Measurements from ENCODE around the gene ZNF319. TPM values are rescaled to one million over a fixed set of nuclear protein-coding genes. Genes with fewer than 3 reads are reported as not detected.

ZNF319 gene
- total RNA-seq, 2 experiments from 2014 or later: 19.8 to 20.8 TPM

DNA sequence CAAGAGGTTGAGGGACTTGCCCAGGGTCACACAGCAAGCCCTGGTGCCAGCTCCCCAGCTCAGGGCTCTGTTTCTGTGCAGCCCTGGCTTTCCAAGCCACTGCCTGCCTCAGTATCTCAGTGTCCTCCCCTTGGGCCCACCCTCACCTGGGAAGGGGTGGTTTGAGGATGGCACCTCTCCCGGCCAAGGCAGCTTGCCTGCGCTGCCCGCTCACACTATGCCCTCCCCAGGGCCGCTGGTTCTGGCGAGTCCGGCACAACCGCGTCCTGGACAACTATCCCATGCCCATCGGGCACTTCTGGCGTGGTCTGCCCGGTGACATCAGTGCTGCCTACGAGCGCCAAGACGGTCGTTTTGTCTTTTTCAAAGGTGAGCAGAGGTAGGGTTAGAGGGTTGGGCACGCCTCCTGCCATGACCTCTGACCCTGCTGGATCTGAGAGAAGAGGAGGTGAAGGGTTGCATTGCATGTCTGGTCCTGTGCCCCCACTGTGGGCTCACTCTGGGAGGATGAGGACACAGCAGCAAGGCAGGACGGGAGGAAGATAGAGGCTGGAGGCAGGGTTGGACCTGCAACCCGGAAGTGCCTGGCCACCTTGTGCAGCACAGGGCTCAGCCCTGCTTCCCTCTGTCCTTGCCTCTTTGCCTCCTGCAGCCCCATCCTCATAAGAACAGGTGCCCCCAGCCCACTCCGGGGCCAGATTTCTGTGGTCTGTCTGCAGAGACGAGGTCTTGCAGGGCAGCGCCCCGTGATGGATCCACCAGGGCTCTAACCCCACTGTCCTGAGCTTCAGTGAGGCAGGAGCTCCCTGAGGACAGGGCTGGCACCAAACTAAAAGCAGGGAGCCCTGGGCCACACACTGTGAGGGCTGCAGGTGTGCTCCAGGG lies 41.8 kb upstream of the ZNF319 start:
- no peak for DNase-seq
- ChIA-PET CTCF (no interaction called here), POLR2A (no interaction called here)
- no peak overlapping the region for H3K27ac Mint-ChIP-seq
- H3K36me3 Mint-ChIP-seq (ENCODE audit: low read depth): no peaks in the 10 kb centered on the region
- H3K4me3 Mint-ChIP-seq: no peak overlapping the region
- no peaks in the 10 kb centered on the region for H3K4me1 Mint-ChIP-seq
- no peaks in the 10 kb centered on the region for H3K9me3 Mint-ChIP-seq
- H3K27me3 Mint-ChIP-seq: no peaks in the 10 kb centered on the region

- no peaks in the 10 kb centered on the region for H3K9me3 Mint-ChIP-seq
- H3K36me3 Mint-ChIP-seq (ENCODE audit: low read depth): no peaks in the 10 kb centered on the region
- CTCF ChIA-PET: no interaction called here
- H3K27ac Mint-ChIP-seq: no peak overlapping the region
- no peak for DNase-seq
- no peak overlapping the region for H3K4me3 Mint-ChIP-seq
- H3K4me1 Mint-ChIP-seq: no peaks in the 10 kb centered on the region
- no peaks in the 10 kb centered on the region for H3K27me3 Mint-ChIP-seq
- POLR2A ChIA-PET: no interaction called here
Observed at GRCh38 chr16:58041628-58041955, 41.1 kb upstream of the ZNF319 start.

GRCh38 chr16:58040945-58041627 lies 40.6 kb upstream of the ZNF319 start:
- no peak overlapping the region for H3K4me3 Mint-ChIP-seq
- H3K36me3 Mint-ChIP-seq (ENCODE audit: low read depth): no peaks in the 10 kb centered on the region
- H3K4me1 Mint-ChIP-seq: no peaks in the 10 kb centered on the region
- POLR2A ChIA-PET: no interaction called here
- no peaks in the 10 kb centered on the region for H3K9me3 Mint-ChIP-seq
- H3K27ac Mint-ChIP-seq: no peak overlapping the region
- CTCF ChIA-PET: interaction anchor here (0.8 kb wide), 2 partner anchors 9 to 81 kb away, joined by 3 read pairs; no protein-coding TSS in a partner anchor
- no peaks in the 10 kb centered on the region for H3K27me3 Mint-ChIP-seq
- DNase-seq: no peak

GRCh38 chr16:58040496-58040846 lies 40.0 kb upstream of the ZNF319 start:
- CTCF ChIA-PET: interaction anchor here (0.8 kb wide), 2 partner anchors 9 to 81 kb away, joined by 3 read pairs; no protein-coding TSS in a partner anchor

GRCh38 chr16:58039829-58040495 lies 39.5 kb upstream of the ZNF319 start:
- CTCF ChIA-PET: interaction anchor here (0.8 kb wide), 2 partner anchors 8 to 82 kb away, joined by 3 read pairs; no protein-coding TSS in a partner anchor
- Mint-ChIP-seq H3K4me3 (no peak overlapping the region), H3K27me3 (no peaks in the 10 kb centered on the region), H3K36me3 (ENCODE audit: low read depth) (no peaks in the 10 kb centered on the region), H3K4me1 (no peaks in the 10 kb centered on the region), H3K9me3 (no peaks in the 10 kb centered on the region), H3K27ac (no peak overlapping the region)
- DNase-seq: no peak
- POLR2A ChIA-PET: no interaction called here

More at GRCh38 chr16:58040496-58040846, 40.0 kb upstream of the ZNF319 start:
- Mint-ChIP-seq H3K27ac (no peak overlapping the region), H3K27me3 (no peaks in the 10 kb centered on the region), H3K9me3 (no peaks in the 10 kb centered on the region), H3K36me3 (ENCODE audit: low read depth) (no peaks in the 10 kb centered on the region), H3K4me3 (no peak overlapping the region), H3K4me1 (no peaks in the 10 kb centered on the region)
- POLR2A ChIA-PET: no interaction called here
- DNase-seq: no peak

- H3K4me1 Mint-ChIP-seq: no peaks in the 10 kb centered on the region
- H3K27ac Mint-ChIP-seq: no peak overlapping the region
- H3K36me3 Mint-ChIP-seq (ENCODE audit: low read depth): no peaks in the 10 kb centered on the region
- POLR2A ChIA-PET: no interaction called here
- no peaks in the 10 kb centered on the region for H3K27me3 Mint-ChIP-seq
- H3K9me3 Mint-ChIP-seq: no peaks in the 10 kb centered on the region
- CTCF ChIA-PET: no interaction called here
- no peak overlapping the region for H3K4me3 Mint-ChIP-seq
- DNase-seq: no peak
Observed at GRCh38 chr16:58038219-58038641, 37.8 kb upstream of the ZNF319 start.

DNA sequence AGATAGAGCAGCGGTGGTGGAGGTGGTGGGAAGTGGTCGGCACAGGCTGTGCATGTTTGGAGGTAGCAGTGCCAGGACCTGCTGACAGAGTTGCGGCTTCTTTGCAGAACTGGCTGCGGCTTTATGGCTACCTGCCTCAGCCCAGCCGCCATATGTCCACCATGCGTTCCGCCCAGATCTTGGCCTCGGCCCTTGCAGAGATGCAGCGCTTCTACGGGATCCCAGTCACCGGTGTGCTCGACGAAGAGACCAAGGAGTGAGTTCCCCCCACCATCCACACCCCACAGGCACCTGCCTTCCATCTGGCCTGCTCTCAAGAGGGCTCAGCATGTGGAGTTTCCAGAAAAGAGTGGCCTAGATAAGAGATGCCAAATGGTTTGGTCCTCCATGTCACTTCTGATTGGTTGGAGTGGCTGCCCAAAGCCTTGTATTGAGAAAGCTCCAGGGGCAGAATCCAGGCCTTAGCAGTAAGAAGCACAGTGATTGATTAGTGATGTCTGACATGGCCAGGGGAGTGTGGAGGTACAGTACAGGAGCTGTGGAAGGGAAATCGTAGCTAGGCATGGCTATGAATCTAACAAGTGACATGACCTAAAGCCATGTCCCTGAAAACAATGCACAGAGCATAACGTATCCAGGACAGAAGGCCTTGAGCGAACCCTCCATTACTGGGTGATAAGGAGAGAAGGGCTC lies 37.0 kb upstream of the ZNF319 start:
- Mint-ChIP-seq H3K27ac (no peak overlapping the region), H3K4me3 (no peak overlapping the region), H3K4me1 (no peaks in the 10 kb centered on the region), H3K27me3 (no peaks in the 10 kb centered on the region), H3K36me3 (ENCODE audit: low read depth) (no peaks in the 10 kb centered on the region), H3K9me3 (no peaks in the 10 kb centered on the region)
- ChIA-PET CTCF (interaction anchor here (1.4 kb wide), 1 partner anchor 13 kb away, joined by 3 read pairs; no protein-coding TSS in a partner anchor), POLR2A (no interaction called here)
- no peak for DNase-seq

DNA sequence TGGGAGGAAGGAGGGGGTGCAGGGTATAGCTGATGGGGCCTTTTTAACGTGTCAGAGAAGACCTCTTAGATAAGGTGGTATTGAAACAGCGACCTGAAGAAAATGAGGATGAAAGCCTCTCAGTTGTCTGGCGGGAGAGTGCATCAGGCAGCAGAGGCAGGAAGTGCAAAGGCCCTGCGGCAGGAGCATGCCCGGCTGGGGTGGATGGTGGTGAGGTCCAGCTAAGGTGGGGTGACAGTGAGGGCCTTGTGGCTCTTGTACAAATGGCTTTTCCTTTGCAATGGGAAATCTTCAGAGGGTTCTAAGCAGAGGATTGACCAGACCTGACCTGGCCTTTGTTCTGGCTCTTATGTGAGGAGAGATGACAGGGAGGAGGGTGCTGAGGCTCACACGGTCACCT lies 36.5 kb upstream of the ZNF319 start:
- ChIA-PET POLR2A (no interaction called here), CTCF (interaction anchor here (1.3 to 1.4 kb wide), 2 partner anchors 12 to 13 kb away, joined by 3 read pairs; no protein-coding TSS in a partner anchor)
- no peak overlapping the region for H3K4me3 Mint-ChIP-seq

GRCh38 chr16:58035356-58036170 lies 35.1 kb upstream of the ZNF319 start:
- Mint-ChIP-seq H3K9me3 (no peaks in the 10 kb centered on the region), H3K4me1 (no peaks in the 10 kb centered on the region), H3K36me3 (ENCODE audit: low read depth) (no peaks in the 10 kb centered on the region), H3K27me3 (no peaks in the 10 kb centered on the region), H3K4me3 (no peak overlapping the region), H3K27ac (no peak overlapping the region)
- DNase-seq: no peak
- CTCF ChIA-PET: interaction anchor here (0.8 to 2.4 kb wide), 3 partner anchors 10 to 11 kb away, joined by 3 to 7 read pairs (median 3); no protein-coding TSS in a partner anchor
- POLR2A ChIA-PET: no interaction called here

More for the DNA sequence above, 36.5 kb upstream of the ZNF319 start:
- Mint-ChIP-seq H3K9me3 (no peaks in the 10 kb centered on the region), H3K36me3 (ENCODE audit: low read depth) (no peaks in the 10 kb centered on the region), H3K27ac (no peak overlapping the region), H3K27me3 (no peaks in the 10 kb centered on the region), H3K4me1 (no peaks in the 10 kb centered on the region)
- DNase-seq: no peak

- POLR2A ChIA-PET: no interaction called here
- DNase-seq: no peak
- H3K9me3 Mint-ChIP-seq: no peaks in the 10 kb centered on the region
- CTCF ChIA-PET: interaction anchor here (1.0 to 2.4 kb wide), 2 partner anchors 10 to 17 kb away, joined by 3 to 7 read pairs; no protein-coding TSS in a partner anchor
- H3K36me3 Mint-ChIP-seq (ENCODE audit: low read depth): no peaks in the 10 kb centered on the region
- no peak overlapping the region for H3K4me3 Mint-ChIP-seq
- H3K27ac Mint-ChIP-seq: peak overlapping the region; percentile 36
- H3K4me1 Mint-ChIP-seq: no peaks in the 10 kb centered on the region
- no peaks in the 10 kb centered on the region for H3K27me3 Mint-ChIP-seq
Observed at GRCh38 chr16:58034774-58035173, 34.3 kb upstream of the ZNF319 start.

GRCh38 chr16:58034128-58034685 lies 33.7 kb upstream of the ZNF319 start:
- Mint-ChIP-seq H3K4me1 (no peaks in the 10 kb centered on the region), H3K27ac (no peak overlapping the region), H3K27me3 (peaks cover 4% of the 10 kb centered on the region), H3K36me3 (ENCODE audit: low read depth) (no peaks in the 10 kb centered on the region), H3K9me3 (no peaks in the 10 kb centered on the region), H3K4me3 (no peak overlapping the region)
- POLR2A ChIA-PET: no interaction called here
- CTCF ChIA-PET: interaction anchor here (1.0 to 2.4 kb wide), 3 partner anchors 9 to 33 kb away, joined by 3 to 7 read pairs (median 3); partner anchors contain the start of gene USB1
- no peak for DNase-seq
